ENCODE measurements around the gene TFB2M.

DNA sequence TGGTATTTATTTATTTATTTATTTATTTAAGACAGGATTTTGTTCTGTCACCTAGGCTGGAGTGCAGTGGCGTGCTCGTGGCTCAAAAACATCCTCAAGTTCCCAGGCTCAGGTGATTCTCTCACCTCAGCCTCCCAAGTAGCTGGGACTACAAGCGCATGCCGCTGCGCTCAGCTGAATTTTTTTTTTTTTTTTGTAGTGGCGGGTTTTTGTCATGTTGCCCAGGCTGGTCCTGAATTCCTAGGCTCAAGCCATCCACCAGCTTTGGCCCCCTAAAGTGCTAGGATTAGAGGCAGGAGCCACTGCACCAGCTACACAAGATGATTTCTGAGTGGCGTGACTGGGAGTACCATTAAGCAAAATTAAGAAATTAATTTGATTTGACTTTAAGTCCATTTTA lies 31.9 kb upstream of the TFB2M start:
- TF ChIP-seq, protein P1, sequence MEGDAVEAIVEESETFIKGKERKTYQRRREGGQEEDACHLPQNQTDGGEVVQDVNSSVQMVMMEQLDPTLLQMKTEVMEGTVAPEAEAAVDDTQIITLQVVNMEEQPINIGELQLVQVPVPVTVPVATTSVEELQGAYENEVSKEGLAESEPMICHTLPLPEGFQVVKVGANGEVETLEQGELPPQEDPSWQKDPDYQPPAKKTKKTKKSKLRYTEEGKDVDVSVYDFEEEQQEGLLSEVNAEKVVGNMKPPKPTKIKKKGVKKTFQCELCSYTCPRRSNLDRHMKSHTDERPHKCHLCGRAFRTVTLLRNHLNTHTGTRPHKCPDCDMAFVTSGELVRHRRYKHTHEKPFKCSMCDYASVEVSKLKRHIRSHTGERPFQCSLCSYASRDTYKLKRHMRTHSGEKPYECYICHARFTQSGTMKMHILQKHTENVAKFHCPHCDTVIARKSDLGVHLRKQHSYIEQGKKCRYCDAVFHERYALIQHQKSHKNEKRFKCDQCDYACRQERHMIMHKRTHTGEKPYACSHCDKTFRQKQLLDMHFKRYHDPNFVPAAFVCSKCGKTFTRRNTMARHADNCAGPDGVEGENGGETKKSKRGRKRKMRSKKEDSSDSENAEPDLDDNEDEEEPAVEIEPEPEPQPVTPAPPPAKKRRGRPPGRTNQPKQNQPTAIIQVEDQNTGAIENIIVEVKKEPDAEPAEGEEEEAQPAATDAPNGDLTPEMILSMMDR (IDR thresholded peaks at IDR 0.05), result no peak
- TF ChIP-seq POLR2A (IDR thresholded peaks at IDR 0.05) (no peak), EP300 (IDR thresholded peaks at IDR 0.05) (no peak)

Data from tibial nerve (tissue), 4 donors.